ENCODE measurements around the gene GCNT3. TPM values are rescaled to one million over a fixed set of nuclear protein-coding genes. Genes with fewer than 3 reads are reported as not detected.
"Not testable (repeated sequence)": the region's sequence is repeated elsewhere in the genome, so short reads cannot be mapped to it uniquely, and the experiment has no call there.

The GCNT3 gene
- total RNA-seq, 1 donor from 2014 or later = 25.0 TPM

DNA sequence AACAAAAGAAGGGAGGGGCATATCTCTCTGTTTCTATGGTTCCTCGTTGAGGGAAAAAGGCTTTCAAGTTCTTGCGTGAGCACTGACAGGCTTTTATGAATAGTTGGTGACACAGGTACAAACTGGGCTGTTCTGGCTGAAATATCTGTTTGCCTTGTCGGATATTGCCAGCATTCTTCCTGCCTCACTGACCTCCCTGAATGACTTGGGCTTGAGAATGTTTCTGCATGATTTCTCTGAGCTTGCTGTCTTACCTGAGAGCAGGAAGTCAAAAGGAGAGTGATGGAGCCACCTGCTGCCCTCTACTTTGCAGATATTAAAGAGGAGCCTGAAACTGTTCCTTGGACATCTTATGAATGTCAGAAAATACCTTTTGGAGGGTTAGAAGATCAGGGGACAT lies 4.8 kb downstream of the GCNT3 start:
- no peak for DNase-seq (ENCODE audit: low spot score)

DNA sequence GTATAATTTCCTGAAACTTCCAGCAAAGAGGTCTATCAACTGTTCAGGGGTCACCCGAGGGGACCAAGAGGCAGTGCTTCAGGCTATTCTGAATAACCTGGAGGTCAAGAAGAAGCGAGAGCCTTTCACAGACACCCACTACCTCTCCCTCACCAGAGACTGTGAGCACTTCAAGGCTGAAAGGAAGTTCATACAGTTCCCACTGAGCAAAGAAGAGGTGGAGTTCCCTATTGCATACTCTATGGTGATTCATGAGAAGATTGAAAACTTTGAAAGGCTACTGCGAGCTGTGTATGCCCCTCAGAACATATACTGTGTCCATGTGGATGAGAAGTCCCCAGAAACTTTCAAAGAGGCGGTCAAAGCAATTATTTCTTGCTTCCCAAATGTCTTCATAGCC lies 6.8 kb downstream of the GCNT3 start:
- DNase-seq (ENCODE audit: low spot score) = no peak

DNA sequence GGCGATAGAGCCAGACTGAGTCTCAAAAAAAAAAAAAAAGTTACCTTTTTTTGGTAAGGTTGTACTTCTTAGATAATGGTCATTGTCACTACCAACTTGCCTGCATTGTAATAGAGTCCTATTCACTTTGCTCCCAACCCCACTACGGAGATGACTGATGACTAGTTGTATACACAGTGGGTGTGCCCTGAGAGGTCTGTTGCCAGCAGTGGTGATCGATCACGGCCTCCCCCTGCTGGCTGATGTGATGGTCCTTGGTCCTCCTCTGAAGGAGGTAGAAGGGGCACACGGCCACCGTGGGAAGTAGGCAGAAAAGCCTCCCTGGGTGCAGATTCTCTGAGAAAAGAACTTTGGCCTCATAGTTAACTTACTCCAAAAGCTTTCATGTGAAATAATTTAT lies 10.7 kb downstream of the GCNT3 start:
- DNase-seq (ENCODE audit: low spot score) = peak; percentile 13

DNA sequence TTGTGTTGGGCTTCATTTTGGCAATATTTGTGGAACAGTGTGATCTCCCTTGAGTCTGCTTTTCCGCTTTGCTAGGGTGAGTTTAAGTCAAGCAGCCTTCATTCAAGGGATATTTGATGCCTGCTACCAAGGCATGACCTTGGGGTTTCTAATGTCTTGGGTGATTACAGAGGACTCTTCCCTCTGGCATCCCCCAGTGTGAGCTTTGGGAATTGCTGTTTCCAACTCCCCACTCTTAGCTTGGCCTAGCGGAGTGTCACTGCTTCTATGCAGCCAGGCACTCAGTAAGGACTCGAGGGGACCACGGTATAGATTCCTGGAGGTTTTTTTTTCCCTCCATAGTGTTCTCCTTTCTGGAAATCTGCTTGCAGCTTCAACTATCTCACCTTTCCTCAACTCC lies 21.1 kb downstream of the GCNT3 start:
- no peak for DNase-seq (ENCODE audit: low spot score)

DNA sequence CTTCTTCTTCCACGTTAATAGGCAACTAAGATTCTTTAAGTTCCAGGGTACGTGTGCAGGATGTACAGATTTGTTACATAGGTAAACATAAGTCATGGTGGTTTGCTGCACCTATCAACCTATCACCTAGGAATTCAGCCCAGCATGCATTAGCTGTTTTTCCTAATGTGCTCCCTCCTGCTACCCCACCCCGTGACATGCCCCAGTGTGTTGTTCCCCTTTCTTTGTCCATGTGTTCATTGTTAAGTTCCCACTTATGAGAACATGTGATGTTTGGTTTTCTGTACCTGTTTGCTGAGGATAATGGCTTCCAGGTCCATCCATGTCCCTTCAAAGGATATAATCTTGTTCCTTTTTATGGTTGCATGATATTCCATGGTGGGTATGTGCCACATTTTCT lies 24.6 kb downstream of the GCNT3 start:
- no peak for DNase-seq (ENCODE audit: low spot score)

DNA sequence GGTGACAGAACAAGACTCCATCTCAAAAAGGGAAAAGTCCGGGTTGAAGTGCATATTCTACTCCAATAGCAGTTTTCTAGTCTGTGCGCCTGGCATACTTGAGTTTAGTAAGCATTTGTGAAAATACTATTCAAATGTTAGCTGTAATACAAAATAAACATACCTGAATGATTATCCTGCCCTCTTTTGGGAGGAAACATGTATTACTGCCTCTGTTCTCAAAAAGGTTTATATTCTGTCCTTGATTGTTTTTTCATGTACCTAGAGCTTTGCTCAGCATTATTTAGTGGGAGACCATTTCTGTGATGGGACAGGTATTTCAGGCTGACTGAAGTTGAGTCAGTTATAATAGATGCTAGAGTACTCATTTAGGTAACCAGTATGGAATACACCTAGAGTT lies 25.9 kb downstream of the GCNT3 start:
- not testable (repeated sequence) for DNase-seq (ENCODE audit: low spot score)

DNA sequence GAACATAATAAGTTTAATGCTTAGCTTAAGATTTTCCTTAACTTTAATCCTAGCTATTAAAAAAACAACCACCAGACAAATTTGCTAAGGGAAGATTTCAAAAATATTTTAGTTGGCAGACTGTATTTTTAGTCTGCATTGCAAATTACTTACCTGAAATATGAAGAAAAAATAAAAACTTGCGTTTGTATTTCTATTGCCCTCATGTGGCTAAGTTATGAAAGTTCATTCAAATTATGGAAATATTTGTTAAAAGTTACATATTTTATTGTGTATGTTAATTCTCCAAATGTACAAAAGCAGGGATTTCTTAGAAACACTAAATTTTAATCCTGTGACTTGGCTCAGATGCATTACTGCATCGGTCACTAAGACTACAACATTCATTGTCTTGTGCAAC lies 30.8 kb downstream of the GCNT3 start:
- no peak for DNase-seq (ENCODE audit: low spot score)

DNA sequence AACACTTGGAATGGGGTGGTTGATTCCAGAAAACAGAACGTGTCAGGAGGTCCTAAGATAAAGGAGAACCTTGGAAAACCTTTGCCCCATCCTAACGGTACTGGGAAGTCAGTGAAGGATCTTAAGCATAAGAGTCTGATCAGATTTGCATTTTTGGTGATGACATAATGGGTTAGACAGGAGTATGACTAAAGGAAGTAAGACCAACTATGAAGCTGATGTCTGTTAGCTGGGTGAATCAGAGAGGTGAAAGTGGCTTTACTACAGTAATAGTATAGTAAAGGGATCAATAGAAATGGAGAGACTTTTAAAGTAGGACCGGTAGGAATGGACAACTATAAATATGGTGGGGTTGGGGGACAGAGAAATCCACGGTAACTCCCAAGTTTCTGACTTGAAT lies 33.2 kb downstream of the GCNT3 start:
- DNase-seq (ENCODE audit: low spot score) = no peak

DNA sequence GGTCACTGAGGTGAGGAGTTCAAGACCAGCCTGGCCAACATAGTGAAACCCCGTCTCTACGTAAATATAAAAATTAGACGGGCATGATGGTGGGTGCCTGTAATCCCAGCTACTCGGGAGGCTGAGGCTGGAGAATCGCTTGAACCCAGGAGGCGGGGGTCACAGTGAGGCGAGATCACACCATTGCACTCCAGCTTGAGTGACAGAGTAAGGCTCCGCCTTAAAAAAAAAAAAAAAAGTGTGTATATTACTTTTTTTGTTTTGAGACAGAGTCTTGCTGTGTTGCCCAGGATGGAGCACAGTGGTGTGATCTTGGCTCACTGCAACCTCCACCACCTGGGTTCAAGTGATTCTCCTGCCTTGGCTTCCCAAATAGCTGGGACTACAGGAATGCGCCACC lies 34.2 kb downstream of the GCNT3 start:
- not testable (repeated sequence) for DNase-seq (ENCODE audit: low spot score)

DNA sequence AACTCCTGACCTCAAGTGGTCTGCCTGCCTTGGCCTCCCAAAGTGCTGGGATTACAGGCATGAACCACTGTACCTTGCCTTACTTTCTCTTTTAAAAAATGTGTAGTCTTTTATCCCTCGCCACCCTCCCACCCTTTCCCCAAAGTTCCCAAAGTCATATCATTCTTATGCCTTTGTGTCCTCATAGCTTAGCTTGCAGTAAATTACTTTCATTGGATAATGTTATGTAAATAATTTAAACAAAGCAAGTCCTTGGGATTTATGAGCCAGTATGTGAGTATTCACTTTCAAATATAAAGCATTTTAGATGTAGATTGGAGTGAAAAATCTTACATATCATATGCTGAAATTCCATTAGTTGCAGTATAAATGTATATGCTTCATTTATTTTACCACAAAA lies 34.7 kb downstream of the GCNT3 start:
- no peak for DNase-seq (ENCODE audit: low spot score)

DNA sequence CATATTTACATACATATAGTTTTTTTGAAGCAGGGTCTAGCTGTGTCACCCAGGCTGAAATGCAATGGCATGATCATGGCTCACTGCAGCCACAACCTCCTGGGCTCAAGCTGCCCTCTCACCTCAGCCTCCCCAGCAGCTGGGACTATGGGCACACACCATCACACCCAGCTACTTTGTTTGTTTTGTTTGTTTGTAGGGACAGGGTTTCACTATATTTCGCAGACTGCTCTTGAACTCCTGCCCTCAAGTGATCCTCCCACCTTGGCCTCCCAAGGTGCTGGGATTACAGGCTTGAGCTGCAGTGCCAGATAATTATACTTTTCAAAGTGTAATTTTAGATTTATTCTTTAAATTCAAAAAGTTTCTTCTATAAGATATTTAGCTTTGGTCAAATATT lies 35.5 kb downstream of the GCNT3 start:
- DNase-seq (ENCODE audit: low spot score) = no peak

DNA sequence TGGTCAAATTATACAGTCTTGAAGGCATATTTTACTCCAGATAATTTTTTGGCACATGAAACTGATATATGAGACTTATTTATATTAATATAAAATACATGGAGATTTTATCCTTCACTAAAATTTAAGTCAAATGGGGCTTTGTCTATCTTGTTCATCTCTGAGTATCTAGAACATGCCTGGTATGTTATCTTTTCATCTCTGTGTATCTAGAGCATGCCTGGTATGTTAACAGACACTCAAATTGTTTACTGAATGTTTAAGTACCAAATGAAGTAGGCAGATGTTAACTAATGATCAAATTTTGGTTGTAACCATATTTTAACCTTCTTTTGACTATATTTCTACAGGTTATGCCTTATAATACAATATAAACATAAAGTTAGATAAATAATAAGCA lies 38.0 kb downstream of the GCNT3 start:
- DNase-seq (ENCODE audit: low spot score) = no peak

DNA sequence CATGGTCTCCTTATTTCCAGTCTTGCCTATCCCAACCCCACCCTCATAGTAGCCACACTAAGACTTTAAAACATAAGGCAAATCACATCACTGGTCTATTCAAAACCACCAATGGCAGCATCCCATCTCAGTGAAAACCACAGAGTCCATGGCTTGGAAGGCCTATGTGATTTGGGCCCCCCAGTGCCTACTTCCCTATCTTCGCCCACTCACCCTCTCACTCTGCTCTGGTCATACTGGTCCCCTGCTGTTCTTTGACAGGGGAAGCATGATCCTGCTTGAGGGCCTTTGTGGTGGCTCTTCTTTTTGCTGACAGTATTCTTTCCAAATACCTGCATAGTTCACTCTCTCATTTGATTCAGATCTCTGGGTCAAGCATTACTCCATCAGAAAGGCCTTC lies 42.5 kb downstream of the GCNT3 start:
- DNase-seq (ENCODE audit: low spot score) = no peak

DNA sequence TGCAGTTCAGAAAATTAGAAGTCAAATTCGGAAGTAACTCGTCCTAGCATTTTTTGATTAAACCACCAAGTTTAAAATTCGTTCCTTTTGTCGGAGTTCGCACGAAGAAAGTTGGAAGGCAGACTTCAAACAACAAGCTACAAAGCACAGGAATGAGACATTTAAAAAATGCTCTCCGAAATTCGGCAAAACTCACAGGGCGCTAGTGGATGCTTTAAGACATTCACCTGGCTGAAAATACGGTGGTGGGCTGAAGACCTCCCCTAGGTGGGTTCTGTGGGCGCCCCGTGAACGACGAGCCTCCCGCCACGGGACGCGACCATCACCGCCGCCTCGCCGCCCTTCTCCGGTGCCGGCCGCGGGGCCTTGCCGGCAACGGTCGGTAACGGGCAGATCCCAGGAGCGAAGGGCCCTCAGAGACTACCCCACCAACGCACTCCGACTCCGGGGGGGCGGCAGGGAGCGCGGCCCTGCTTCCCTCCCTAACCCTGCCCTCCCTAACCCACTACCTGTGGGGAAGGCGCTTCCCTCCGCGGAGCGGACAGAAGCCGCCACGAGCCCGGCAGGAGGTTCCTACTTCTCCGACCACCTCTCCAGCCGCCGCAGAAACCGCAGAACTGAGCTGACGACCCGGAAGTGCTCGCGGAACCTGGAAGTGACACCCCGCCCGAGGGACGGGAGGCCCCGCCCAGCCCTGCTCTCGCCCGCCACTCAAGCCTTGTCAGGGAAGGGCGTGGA lies 45.5 kb downstream of the GCNT3 start, which contains the start of gene GTF2A2:
Gene GTF2A2, minus strand, starts transcription at position 619 of the 738 bp plus-strand sequence. CDS start 5,238 bp downstream, outside the sequence.
- DNase-seq (ENCODE audit: low spot score) = peak; percentile 97

DNA sequence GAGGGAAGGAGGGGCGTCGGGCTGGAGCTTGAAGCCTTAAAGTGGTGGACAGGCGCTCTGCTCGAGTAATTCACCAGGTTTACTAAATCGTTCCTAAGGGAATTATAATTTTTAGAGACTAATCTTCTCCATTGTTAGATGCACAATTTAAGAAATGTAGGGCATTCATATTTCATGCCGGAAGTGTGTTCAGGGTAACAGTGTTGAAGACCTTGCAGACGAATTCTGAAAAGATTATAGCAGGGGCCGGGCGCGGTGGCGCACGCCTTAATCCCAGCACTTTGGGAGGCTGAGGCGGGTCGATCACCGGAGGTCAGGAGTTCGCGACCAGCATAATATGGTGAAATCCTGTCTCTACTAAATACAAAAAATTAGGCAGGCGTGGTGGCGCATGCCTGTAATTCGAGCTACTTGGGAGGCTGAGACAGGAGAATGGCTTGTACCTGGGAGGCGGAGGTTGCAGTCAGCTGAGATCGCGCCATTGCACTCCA lies 46.1 kb downstream of the GCNT3 start:
- no peak for DNase-seq (ENCODE audit: low spot score)

DNA sequence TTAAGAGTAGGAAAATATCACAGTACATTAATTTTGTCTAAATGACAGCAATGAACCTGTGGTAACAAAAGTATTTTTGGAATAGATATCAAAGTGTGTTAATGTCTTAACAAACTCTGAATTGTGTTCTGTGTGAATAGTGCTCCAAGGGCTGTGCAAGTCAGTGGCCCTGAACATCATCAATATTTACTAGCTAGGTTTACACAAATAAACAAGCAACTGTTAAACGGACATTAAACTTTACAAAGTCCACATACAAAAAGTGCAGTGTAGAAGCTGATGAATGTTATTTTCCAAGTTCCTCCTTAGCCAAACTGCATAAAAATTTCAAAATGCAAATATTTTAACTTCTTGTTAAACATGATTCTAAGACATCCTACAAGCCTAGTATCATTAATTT lies 47.8 kb downstream of the GCNT3 start:
- DNase-seq (ENCODE audit: low spot score) = no peak

DNA sequence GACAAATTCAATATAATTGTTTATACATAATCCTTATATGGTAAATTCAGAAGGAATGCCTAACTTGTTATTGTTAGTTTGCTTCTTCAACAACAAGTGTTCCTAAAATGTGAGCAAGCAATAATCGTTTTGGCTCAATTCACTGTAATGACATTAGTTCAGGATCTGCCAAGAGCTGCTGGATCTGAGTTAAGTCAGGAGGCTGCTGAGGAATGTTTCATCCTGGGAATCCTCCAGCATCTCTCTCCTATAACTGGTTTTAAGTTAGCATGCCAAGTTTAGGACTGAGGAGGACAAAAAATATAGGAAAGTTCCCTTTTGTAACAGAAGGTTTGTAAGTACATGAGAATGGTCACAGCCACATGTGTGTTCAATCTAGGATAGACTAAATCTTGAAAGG lies 50.7 kb downstream of the GCNT3 start:
- peak; percentile 76 for DNase-seq (ENCODE audit: low spot score)

DNA sequence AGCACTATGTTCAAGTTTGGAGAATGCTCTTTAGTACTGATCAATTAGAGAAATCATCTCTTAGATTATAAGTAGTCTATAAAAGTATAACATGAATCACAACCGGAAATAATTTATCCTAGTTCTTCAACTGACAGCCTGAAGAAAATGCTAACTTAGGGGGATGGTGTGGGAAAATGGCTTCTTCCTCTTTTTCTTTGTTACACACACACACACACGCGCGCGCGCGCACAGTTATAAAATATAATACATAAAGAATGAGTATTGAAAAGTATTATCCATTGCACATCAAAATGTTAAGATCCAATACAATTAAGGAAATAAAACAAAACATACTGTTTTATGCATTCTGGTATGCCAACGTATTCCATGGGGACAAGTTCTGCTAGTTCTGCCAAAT lies 57.0 kb downstream of the GCNT3 start:
- DNase-seq (ENCODE audit: low spot score) = no peak

Other genes with a start within 250 kb of the GCNT3 start
- gene MYO1E, start 238.9 kb upstream of the GCNT3 start, total RNA-seq (ENCODE audit: insufficient read depth, low replicate concordance) = 103 TPM
- gene FAM81A, start 173.6 kb upstream of the GCNT3 start, total RNA-seq (ENCODE audit: insufficient read depth, low replicate concordance) = 4.3 TPM
- 10.8 TPM for gene GTF2A2, start 45.7 kb downstream of the GCNT3 start, total RNA-seq (ENCODE audit: insufficient read depth, low replicate concordance)
- 152 TPM for gene BNIP2, start 77.5 kb downstream of the GCNT3 start, total RNA-seq (ENCODE audit: insufficient read depth, low replicate concordance)